K562 treated with DMSO at 1 percent for 4 hours (cell line): ENCODE results near the gene STARD6. TPM values are rescaled to one million over a fixed set of nuclear protein-coding genes. Genes with fewer than 3 reads are reported as not detected.

Experiments used
- total RNA-seq: library from RNA; unstranded; fragments of 300-600 nt; gene quantifications from 2 replicates; pipeline ENCODE4 v1.2.3, GENCODE V29; 2022; ENCODE audit not compliant: insufficient read depth

The STARD6 gene
- not detected in 2 replicates for total RNA-seq

GRCh38 chr18:54357660-54358494 lies at the start of gene STARD6, which contains the start of gene C18orf54:
Gene STARD6 (minus strand): TSS chr18:54357858. CDS start chr18:54354573, 3,285 bp downstream.
Gene C18orf54 (plus strand): TSS chr18:54357906. CDS start chr18:54360573, 2,667 bp downstream.

Other genes starting within 250 kb of the STARD6 start
- 7.4 and 10.3 TPM in 2 replicates for gene MBD2, start 133.2 kb downstream of the STARD6 start, total RNA-seq
- 1.2 and 2.6 TPM in 2 replicates for gene POLI, start 88.3 kb downstream of the STARD6 start, total RNA-seq
- gene C18orf54, start within 50 bp of the STARD6 start, total RNA-seq = 3.0 and 3.5 TPM in 2 replicates
- not detected in 2 replicates for gene DYNAP, start 233.4 kb upstream of the STARD6 start, total RNA-seq